CD4-positive, alpha-beta T cell (primary cell): ENCODE measurements around the gene ZNF396. TPM values are rescaled to one million over a fixed set of nuclear protein-coding genes. Genes with fewer than 3 reads are reported as not detected.

Experiments
- ATAC-seq: fragments of 200-7000 bp; cut with Tn5 transposase; one replicate; pipeline ENCODE4 v1.10.0; 2022; ENCODE audit warnings: mild to moderate bottlenecking; ENCODE audit not compliant: poor library complexity
- CTCF ChIA-PET: fragments of 350-600 bp; sonication (Branson Sonifier 250); formaldehyde crosslinking; loops from one replicate; lab custom pipeline; 2021; ENCODE audit warnings: antibody characterized with exemption, inconsistent platforms; lab: Charles Lee
- POLR2A ChIA-PET: fragments of 350-600 bp; sonication (Branson Sonifier 250); formaldehyde crosslinking; loops from one replicate; lab custom pipeline; 2021; ENCODE audit warnings: antibody characterized with exemption, inconsistent platforms; lab: Charles Lee
- DNase-seq, 14 experiments: peaks; one replicate each; pipeline ENCODE4 v3.0.0-alpha.2; 2013 to 2020; ENCODE audit warnings: mixed read lengths in 2 of 14
- H3K27ac ChIP-seq, 2 donors: one replicate each; pipeline versions ENCODE4 v1.5.1 to v1.7.0; 2013; ENCODE audit warnings: low read length in 2 of 2, low read depth in 1 of 2, mild to moderate bottlenecking in 1 of 2
- H3K27me3 ChIP-seq, 2 experiments: 1 replicate in 1 of 2; 2 replicates in 1 of 2; pipeline versions ENCODE4 v1.6.1 to v1.7.0; 2013; ENCODE audit warnings: low read length in 2 of 2, control low read depth in 1 of 2, mild to moderate bottlenecking in 1 of 2, moderate library complexity in 1 of 2; ENCODE audit not compliant: insufficient read depth in 2 of 2, control insufficient read depth in 1 of 2
- H3K36me3 ChIP-seq: one replicate; pipeline ENCODE4 v1.6.1; 2013; ENCODE audit warnings: low read length, control low read depth; ENCODE audit not compliant: insufficient read depth
- H3K4me1 ChIP-seq: one replicate; pipeline ENCODE4 v1.6.1; 2013; ENCODE audit warnings: low read length, control low read depth; ENCODE audit not compliant: insufficient read depth
- H3K4me3 ChIP-seq: one replicate; pipeline ENCODE4 v1.5.1; 2013; ENCODE audit warnings: mild to moderate bottlenecking, low read length, moderate library complexity
- H3K9me3 ChIP-seq, 2 experiments: 1 replicate in 1 of 2; 2 replicates in 1 of 2; pipeline versions ENCODE4 v1.6.1 to v1.7.0; 2013; ENCODE audit warnings: low read length in 2 of 2, mild to moderate bottlenecking in 2 of 2, control low read depth in 1 of 2, moderate library complexity in 1 of 2; ENCODE audit not compliant: control insufficient read depth in 1 of 2, insufficient read depth in 1 of 2
- H3K27ac Mint-ChIP-seq: one replicate; pipeline ENCODE4 v1.8.0; 2020; ENCODE audit warnings: mixed read lengths
- H3K27me3 Mint-ChIP-seq: one replicate; pipeline ENCODE4 v1.8.0; 2021; ENCODE audit warnings: mixed read lengths
- H3K36me3 Mint-ChIP-seq: one replicate; pipeline ENCODE4 v1.8.0; 2021; ENCODE audit warnings: low read depth, mixed read lengths
- H3K4me1 Mint-ChIP-seq: one replicate; pipeline ENCODE4 v1.8.0; 2021; ENCODE audit warnings: low read depth, mixed read lengths
- H3K4me3 Mint-ChIP-seq: one replicate; pipeline ENCODE4 v1.8.0; 2020; ENCODE audit warnings: mild to moderate bottlenecking, mixed read lengths
- H3K9me3 Mint-ChIP-seq: one replicate; pipeline ENCODE4 v1.8.0; 2020; ENCODE audit warnings: mixed read lengths
- CTCF ChIP-seq: fragments of 200-600 bp; IDR thresholded peaks from one replicate; pipeline ENCODE4 v1.8.0; 2022; ENCODE audit warnings: antibody characterized with exemption, mild to moderate bottlenecking
- intact Hi-C, 2 experiments: fragments of 100-400 bp; cut with DNase I in 1 of 2; cut with micrococcal nuclease in 1 of 2; formaldehyde crosslinking; loops; one replicate each; pipeline versions ENCODE4 v1.15.1 to v1.9.0; 2023 to 2025; cut with DNase I, micrococcal nuclease
- polyA plus RNA-seq, 2 donors: library from polyadenylated mRNA; unstranded; fragments of 120-200 nt; gene quantifications; one replicate each; pipeline ENCODE4 v1.2.1, GENCODE V29; 2013
- total RNA-seq, 174 experiments: library from RNA in 2 of 174; stranded (reverse) in 2 of 174; gene quantifications; one replicate each; pipeline ENCODE4 v1.2.3 and lab custom pipeline; 2021 to 2026

Gene ZNF396
- total RNA-seq (under 1 TPM; 0.25 to 0.28 TPM), total RNA-seq (lab: John Stamatoyannopoulos, UW) (0 to 7.2 (median 1.4) reads per million in 172 experiments)
- polyA plus RNA-seq (2013, experiment 1 of 2): 1.8 TPM
- 0.94 TPM for polyA plus RNA-seq (2013, experiment 2 of 2)

- ChIA-PET POLR2A (interaction anchor here (0.7 to 1.0 kb wide), 3 partner anchors 87 to 595 kb away, joined by 3 read pairs; partner anchors contain the start of genes RMP24 and ZSCAN30), CTCF (no interaction called here)
- peaks cover 7% of the 10 kb centered on the region for H3K4me1 Mint-ChIP-seq
- H3K9me3 Mint-ChIP-seq: no peaks in the 10 kb centered on the region
- intact Hi-C loops: no loop called here
- ATAC-seq (peak; percentile 79), DNase-seq (peak; percentile 41 to 84 (median 60))
- H3K27ac Mint-ChIP-seq: peak within 1 kb of the TSS; percentile 45
- no peak for TF ChIP-seq CTCF
- H3K27me3 ChIP-seq: no peaks in the 10 kb centered on the region
- peaks cover 14% of the 10 kb centered on the region for H3K4me1 ChIP-seq
- no peak within 1 kb of the TSS for H3K27ac ChIP-seq
- peak within 1 kb of the TSS; percentile 73 for H3K4me3 ChIP-seq
- peak within 1 kb of the TSS; percentile 90 for H3K4me3 Mint-ChIP-seq
- no peaks in the 10 kb centered on the region for H3K36me3 Mint-ChIP-seq
- no peaks in the 10 kb centered on the region for H3K36me3 ChIP-seq
- H3K9me3 ChIP-seq: no peaks in the 10 kb centered on the region
- no peaks in the 10 kb centered on the region for H3K27me3 Mint-ChIP-seq
These were observed at the start of gene ZNF396 for GRCh38 chr18:35376742-35377695. TSS of gene ZNF396 (minus strand) at chr18:35377337. CDS start at chr18:35374292, 3,045 bp downstream.

- POLR2A ChIA-PET: no interaction called here
These were observed 49.6 kb upstream of the ZNF396 start for GRCh38 chr18:35426786-35427185.

GRCh38 chr18:35424356-35424755 is 47.2 kb upstream of the ZNF396 start:
- H3K4me1 Mint-ChIP-seq: no peaks in the 10 kb centered on the region
- intact Hi-C loops: no loop called here
- no peaks in the 10 kb centered on the region for H3K36me3 Mint-ChIP-seq
- no peak for ATAC-seq
- H3K27me3 Mint-ChIP-seq: no peaks in the 10 kb centered on the region
- no peaks in the 10 kb centered on the region for H3K36me3 ChIP-seq
- H3K4me1 ChIP-seq: no peaks in the 10 kb centered on the region
- CTCF ChIA-PET: no interaction called here
- no peak overlapping the region for H3K4me3 Mint-ChIP-seq
- no peaks in the 10 kb centered on the region for H3K9me3 Mint-ChIP-seq
- no peak for TF ChIP-seq CTCF
- H3K4me3 ChIP-seq: no peak overlapping the region
- POLR2A ChIA-PET: no interaction called here
- no peak overlapping the region for H3K27ac Mint-ChIP-seq
- no peaks in the 10 kb centered on the region for H3K9me3 ChIP-seq
- H3K27ac ChIP-seq: no peak overlapping the region
- H3K27me3 ChIP-seq: no peaks in the 10 kb centered on the region
- DNase-seq: no peak

More at GRCh38 chr18:35426786-35427185, 49.6 kb upstream of the ZNF396 start:
- Mint-ChIP-seq H3K27ac (no peak overlapping the region), H3K27me3 (no peaks in the 10 kb centered on the region), H3K9me3 (no peaks in the 10 kb centered on the region), H3K4me1 (no peaks in the 10 kb centered on the region), H3K36me3 (no peaks in the 10 kb centered on the region), H3K4me3 (no peak overlapping the region)
- TF ChIP-seq CTCF: no peak
- intact Hi-C loops: no loop called here
- no peak overlapping the region for H3K27ac ChIP-seq
- no peaks in the 10 kb centered on the region for H3K27me3 ChIP-seq
- ATAC-seq (no peak), DNase-seq (no peak)
- CTCF ChIA-PET: no interaction called here
- H3K9me3 ChIP-seq: no peaks in the 10 kb centered on the region
- no peaks in the 10 kb centered on the region for H3K36me3 ChIP-seq
- H3K4me3 ChIP-seq: no peak overlapping the region
- no peaks in the 10 kb centered on the region for H3K4me1 ChIP-seq
